Activated gamma-delta T cell (primary cell): ENCODE data around the gene AFF1.

Experiments
- DNase-seq: peaks from one replicate; lab custom pipeline; 2025; lab: John Stamatoyannopoulos, UW

AFF1 gene

GRCh38 chr4:87150498-87151261 lies 215.9 kb downstream of the AFF1 start:
- no peak for DNase-seq

- DNase-seq, result no peak
Observed at GRCh38 chr4:87151730-87152129, 216.9 kb downstream of the AFF1 start.

- no peak for DNase-seq
Observed at GRCh38 chr4:87152310-87153041, 217.7 kb downstream of the AFF1 start.

- no peak for DNase-seq
Observed at GRCh38 chr4:87153078-87153870, 218.5 kb downstream of the AFF1 start.

GRCh38 chr4:87165892-87166291 lies 231.1 kb downstream of the AFF1 start:
- DNase-seq, result no peak

DNA sequence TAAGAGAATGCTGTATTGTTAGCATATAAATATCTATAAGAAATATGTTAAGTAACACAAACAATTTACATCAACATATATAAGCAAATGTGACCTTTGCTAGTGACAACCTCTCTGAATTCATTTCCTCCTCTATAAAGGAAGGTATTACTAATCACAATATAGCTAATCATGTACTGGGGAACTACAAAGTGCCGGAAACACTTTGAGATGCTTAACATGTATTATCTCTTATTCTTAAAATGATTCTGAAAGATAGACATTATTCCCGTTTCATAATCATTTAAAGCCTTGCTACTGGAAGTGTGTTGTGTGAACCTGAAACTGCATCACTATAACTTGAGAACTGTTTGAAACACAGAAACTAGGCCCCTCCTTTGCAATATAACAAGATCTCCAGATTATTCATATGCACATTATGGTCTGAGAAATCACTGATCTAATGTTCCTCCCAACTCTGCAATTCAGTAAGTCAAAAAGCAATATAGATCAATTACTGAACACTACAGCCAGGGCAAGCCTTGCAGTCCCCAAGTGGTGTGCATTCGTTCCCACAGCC lies 231.6 kb downstream of the AFF1 start:
- no peak for DNase-seq

DNA sequence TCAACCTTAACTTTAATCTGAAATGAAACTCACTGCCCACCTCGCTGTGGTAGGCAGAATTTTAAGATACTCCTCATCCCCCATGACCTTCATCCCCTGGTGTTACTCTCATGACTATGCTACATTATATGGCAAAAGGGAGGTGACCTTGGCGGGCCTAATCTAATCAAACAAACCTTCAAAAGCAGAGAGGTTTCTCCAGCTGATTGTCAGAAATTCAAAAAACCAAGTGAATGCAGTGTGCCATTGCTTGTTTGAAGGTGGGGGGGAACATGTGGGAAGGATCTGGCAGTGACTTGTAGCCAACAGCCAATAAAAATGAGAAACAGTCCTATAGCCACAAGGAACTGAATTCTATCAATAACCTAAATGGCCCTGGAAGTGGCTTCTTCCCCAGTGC lies 237.1 kb downstream of the AFF1 start:
- no peak for DNase-seq

DNA sequence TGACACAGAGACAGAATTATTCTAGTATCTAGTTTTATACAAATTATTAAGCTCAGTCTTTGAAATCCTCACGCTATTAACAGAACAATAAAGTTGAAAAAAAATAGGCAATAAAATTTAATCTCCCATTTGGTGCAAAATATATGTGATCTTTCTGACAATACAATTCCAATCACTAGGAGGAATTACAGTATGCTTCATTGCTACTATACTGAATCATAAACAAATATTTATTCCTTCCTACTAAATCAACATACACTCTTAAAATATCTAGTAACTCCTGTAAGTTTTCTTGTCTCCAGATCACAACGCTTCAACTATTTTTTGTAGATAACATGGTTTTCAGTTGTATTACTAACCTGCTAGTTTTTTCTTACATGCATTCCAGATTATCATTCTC lies 239.9 kb downstream of the AFF1 start:
- no peak for DNase-seq

GRCh38 chr4:87179751-87180150 lies 244.9 kb downstream of the AFF1 start:
- DNase-seq, result no peak

DNA sequence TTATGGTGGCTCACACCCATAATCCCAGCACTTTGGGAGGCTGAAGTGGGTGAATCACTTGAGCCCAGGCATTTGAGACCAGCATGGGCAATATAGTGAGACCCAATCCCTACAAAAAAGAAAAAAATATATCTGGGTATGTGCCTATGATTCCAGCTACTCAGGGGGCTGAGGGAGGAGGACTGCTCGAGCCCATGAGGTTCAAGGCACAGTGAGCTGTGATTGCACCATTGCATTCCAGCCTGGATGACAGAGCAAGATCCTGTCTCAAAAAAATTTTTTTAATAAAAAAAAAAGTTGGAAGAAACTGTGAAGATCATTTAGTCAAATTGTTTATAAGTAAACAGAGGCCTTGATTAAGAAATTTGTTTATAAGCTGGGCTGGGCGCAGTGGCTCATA lies 246.0 kb downstream of the AFF1 start:
- DNase-seq, result no peak

GRCh38 chr4:87185146-87185870 lies 250.5 kb downstream of the AFF1 start:
- no peak for DNase-seq

DNA sequence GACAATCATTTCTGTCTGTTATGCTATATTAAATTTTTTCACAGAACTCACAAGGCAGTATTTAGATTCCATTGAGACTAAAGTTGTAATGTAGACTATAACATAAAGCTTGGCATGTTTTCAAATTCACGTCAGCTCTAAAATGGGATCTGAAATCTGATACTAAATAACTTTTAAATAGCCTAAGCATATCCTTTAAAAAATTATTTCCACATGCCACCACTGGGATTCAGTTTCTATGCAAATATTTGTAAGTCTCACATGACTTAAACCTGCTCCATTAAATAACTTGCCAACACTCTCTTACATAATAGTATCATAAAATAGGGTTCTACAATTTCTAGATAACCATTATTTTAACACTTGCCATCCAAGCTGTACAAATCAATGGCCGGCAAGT lies 253.2 kb downstream of the AFF1 start:
- DNase-seq, result no peak

DNA sequence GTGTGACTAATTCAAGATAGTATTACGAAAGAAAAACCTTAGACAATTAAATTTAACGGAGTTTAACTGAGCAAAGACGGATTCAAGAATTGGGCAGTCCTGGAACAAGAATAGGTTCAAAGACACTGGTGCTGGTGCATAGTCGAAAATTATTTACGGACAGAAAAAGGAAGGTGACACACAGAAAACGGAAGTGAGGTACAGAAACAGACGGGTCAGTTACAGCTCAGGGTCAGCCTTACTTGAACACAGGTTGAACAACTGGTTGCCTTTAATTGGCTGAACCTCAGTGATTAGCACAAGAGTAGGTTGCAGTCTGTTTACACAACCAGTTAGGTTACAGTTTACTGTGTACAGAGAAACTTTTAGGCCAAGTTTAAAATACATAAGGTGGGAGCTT lies 254.1 kb downstream of the AFF1 start:
- DNase-seq, result no peak
